CD14-positive monocyte (primary cell): ENCODE data around the gene CR2. TPM values are rescaled to one million over a fixed set of nuclear protein-coding genes. Genes with fewer than 3 reads are reported as not detected.
"Not testable (repeated sequence)": the region's sequence is repeated elsewhere in the genome, so short reads cannot be mapped to it uniquely, and the experiment has no call there.

Experiments
- DNase-seq, 3 donors: peaks; one replicate each; pipeline ENCODE4 v3.0.0-alpha.2; 2011 to 2022
- H2AFZ ChIP-seq: 2 replicates; pipeline ENCODE4 v1.6.0; 2012; ENCODE audit warnings: mild to moderate bottlenecking, low read depth, low read length, inconsistent platforms; ENCODE audit not compliant: insufficient read depth, poor library complexity, severe bottlenecking
- H3K27ac ChIP-seq, 2 donors: 1 replicate in 1 of 2; 2 replicates in 1 of 2; pipeline ENCODE4 v1.5.1; 2012 to 2013; ENCODE audit warnings: low read length in 2 of 2, control low read depth in 1 of 2, inconsistent platforms in 1 of 2, low read depth in 1 of 2, mild to moderate bottlenecking in 1 of 2
- H3K27me3 ChIP-seq, 2 donors: one replicate each; pipeline versions ENCODE4 v1.6.0 to v1.6.1; 2011 to 2013; ENCODE audit warnings: low read length in 2 of 2; ENCODE audit not compliant: control insufficient read depth in 2 of 2, insufficient read depth in 2 of 2
- H3K36me3 ChIP-seq, 2 donors: replicated peaks in 1 of 2; 1 replicate in 1 of 2; 2 replicates in 1 of 2; pipeline versions ENCODE4 v1.5.1 to v1.6.1; 2012 to 2013; ENCODE audit warnings: low read length in 2 of 2, control low read depth in 1 of 2, inconsistent platforms in 1 of 2, mild to moderate bottlenecking in 1 of 2; ENCODE audit not compliant: insufficient read depth in 2 of 2, control insufficient read depth in 1 of 2
- H3K4me1 ChIP-seq, 2 donors: 1 replicate in 1 of 2; 2 replicates in 1 of 2; pipeline versions ENCODE4 v1.5.1 to v1.6.1; 2012 to 2013; ENCODE audit warnings: low read length in 2 of 2, control low read depth in 1 of 2, inconsistent platforms in 1 of 2, mild to moderate bottlenecking in 1 of 2, moderate library complexity in 1 of 2; ENCODE audit not compliant: insufficient read depth in 2 of 2, control insufficient read depth in 1 of 2
- H3K4me2 ChIP-seq: replicated peaks from 2 replicates; pipeline ENCODE3; 2012; ENCODE audit warnings: low read length, moderate library complexity, mild to moderate bottlenecking; ENCODE audit not compliant: poor library complexity, severe bottlenecking; ENCODE audit errors: extremely low read depth
- H3K4me3 ChIP-seq, 3 experiments: fragments of 200-600 bp in 1 of 3; sonication (generic) in 1 of 3; replicated peaks in 1 of 3; 1 replicate in 2 of 3; 2 replicates in 1 of 3; pipeline ENCODE4 v1.5.1; 2011 to 2013; ENCODE audit warnings: low read length in 3 of 3, mild to moderate bottlenecking in 3 of 3, control low read depth in 2 of 3, low read depth in 2 of 3, inconsistent platforms in 1 of 3, moderate library complexity in 1 of 3
- H3K79me2 ChIP-seq: 2 replicates; pipeline ENCODE4 v1.6.0; 2012; ENCODE audit warnings: mild to moderate bottlenecking, control low read depth, inconsistent platforms, low read length, moderate library complexity; ENCODE audit not compliant: insufficient read depth
- H3K9ac ChIP-seq: 2 replicates; pipeline ENCODE4 v1.6.0; 2017; ENCODE audit warnings: low read length, mild to moderate bottlenecking; ENCODE audit not compliant: insufficient read depth, poor library complexity, severe bottlenecking
- H3K9me3 ChIP-seq, 2 donors: replicated peaks in 1 of 2; 1 replicate in 1 of 2; 2 replicates in 1 of 2; pipeline versions ENCODE4 v1.5.1 to v1.6.1; 2012 to 2013; ENCODE audit warnings: low read length in 2 of 2, control low read depth in 1 of 2; ENCODE audit not compliant: control insufficient read depth in 1 of 2, insufficient read depth in 1 of 2
- H4K20me1 ChIP-seq: 2 replicates; pipeline ENCODE4 v1.6.0; 2012; ENCODE audit warnings: mild to moderate bottlenecking, low read length, control low read depth, moderate library complexity; ENCODE audit not compliant: insufficient read depth
- H3K27ac Mint-ChIP-seq, 7 donors: one replicate each; pipeline ENCODE4 v1.8.0; 2020; ENCODE audit warnings: mild to moderate bottlenecking in 7 of 7, mixed read lengths in 7 of 7, moderate library complexity in 6 of 7, inconsistent platforms in 2 of 7
- H3K27me3 Mint-ChIP-seq, 3 donors: one replicate each; pipeline ENCODE4 v1.8.0; 2021 to 2022; ENCODE audit warnings: low read depth in 3 of 3, mild to moderate bottlenecking in 3 of 3, mixed read lengths in 3 of 3, moderate library complexity in 3 of 3, inconsistent platforms in 1 of 3
- H3K36me3 Mint-ChIP-seq, 2 donors: one replicate each; pipeline ENCODE4 v1.8.0; 2020; ENCODE audit warnings: mixed read lengths in 2 of 2, inconsistent platforms in 1 of 2, mild to moderate bottlenecking in 1 of 2
- H3K4me1 Mint-ChIP-seq: one replicate; pipeline ENCODE4 v1.8.0; 2020; ENCODE audit warnings: mild to moderate bottlenecking, mixed read lengths
- H3K4me3 Mint-ChIP-seq, 2 donors: one replicate each; pipeline ENCODE4 v1.8.0; 2020; ENCODE audit warnings: mild to moderate bottlenecking in 2 of 2, mixed read lengths in 2 of 2, moderate library complexity in 1 of 2
- H3K9me3 Mint-ChIP-seq, 7 donors: one replicate each; pipeline ENCODE4 v1.8.0; 2020 to 2022; ENCODE audit warnings: mixed read lengths in 7 of 7, mild to moderate bottlenecking in 6 of 7, moderate library complexity in 6 of 7, inconsistent platforms in 2 of 7
- WGBS: methylation state at CpG from one replicate; pipeline ENCODE4 v1.1.5; 2013; ENCODE audit warnings: missing lambda C conversion rate; ENCODE audit not compliant: insufficient coverage; 5-methylcytosine and 5-hydroxymethylcytosine counted together
- intact Hi-C, 2 donors: fragments of 100-400 bp; cut with micrococcal nuclease; formaldehyde crosslinking; loops; one replicate each; pipeline versions ENCODE4 v1.15.0 to v1.15.1; 2023
- polyA plus RNA-seq, 3 donors: library from polyadenylated mRNA; depleted of rRNA in 1 of 3; unstranded in 2 of 3; stranded (reverse) in 1 of 3; fragments of 300-500 nt in 2 of 3; fragments of >200 nt in 1 of 3; fragmentation: Illumina TruSeq in 2 of 3; gene quantifications; 1 replicate in 2 of 3; 2 replicates in 1 of 3; pipeline ENCODE4 v1.2.3, GENCODE V29; 2012 to 2021
- TF ChIP-seq, protein P1 (sequence below): fragments of 200-600 bp; IDR thresholded peaks from one replicate; pipeline ENCODE4 v1.8.0; 2022; ENCODE audit warnings: antibody characterized with exemption, mild to moderate bottlenecking

CR2 gene
- polyA plus RNA-seq, 3 donors = 0.05 to 0.28 (median 0.08) TPM

DNA sequence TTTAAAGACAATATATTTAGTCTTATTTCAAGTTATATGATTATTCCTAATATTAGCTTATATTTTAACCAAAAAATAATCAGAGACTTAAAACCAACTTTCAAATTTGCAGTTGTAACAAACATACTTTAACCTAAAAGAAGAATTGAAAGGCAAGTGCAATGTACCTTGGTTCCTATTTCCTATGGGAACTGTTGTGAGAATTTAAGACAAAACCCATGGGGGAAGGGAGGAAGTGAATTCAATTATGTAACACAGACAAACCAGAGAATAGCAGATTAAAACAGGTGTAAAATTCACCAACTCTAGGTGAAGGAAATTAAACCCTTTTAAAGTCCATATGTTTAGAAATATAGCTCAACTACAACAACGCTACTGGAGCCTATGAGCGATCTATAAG, 22.6 kb upstream of the CR2 start:
- Mint-ChIP-seq H3K4me3 (no peak overlapping the region), H3K4me1 (peaks cover 14% of the 10 kb centered on the region), H3K9me3 (no peaks in the 10 kb centered on the region), H3K36me3 (no peaks in the 10 kb centered on the region), H3K27ac (no peak overlapping the region), H3K27me3 (peaks cover 0 to 2% (median 2%) of the 10 kb centered on the region in 3 donors)
- TF ChIP-seq, protein P1, sequence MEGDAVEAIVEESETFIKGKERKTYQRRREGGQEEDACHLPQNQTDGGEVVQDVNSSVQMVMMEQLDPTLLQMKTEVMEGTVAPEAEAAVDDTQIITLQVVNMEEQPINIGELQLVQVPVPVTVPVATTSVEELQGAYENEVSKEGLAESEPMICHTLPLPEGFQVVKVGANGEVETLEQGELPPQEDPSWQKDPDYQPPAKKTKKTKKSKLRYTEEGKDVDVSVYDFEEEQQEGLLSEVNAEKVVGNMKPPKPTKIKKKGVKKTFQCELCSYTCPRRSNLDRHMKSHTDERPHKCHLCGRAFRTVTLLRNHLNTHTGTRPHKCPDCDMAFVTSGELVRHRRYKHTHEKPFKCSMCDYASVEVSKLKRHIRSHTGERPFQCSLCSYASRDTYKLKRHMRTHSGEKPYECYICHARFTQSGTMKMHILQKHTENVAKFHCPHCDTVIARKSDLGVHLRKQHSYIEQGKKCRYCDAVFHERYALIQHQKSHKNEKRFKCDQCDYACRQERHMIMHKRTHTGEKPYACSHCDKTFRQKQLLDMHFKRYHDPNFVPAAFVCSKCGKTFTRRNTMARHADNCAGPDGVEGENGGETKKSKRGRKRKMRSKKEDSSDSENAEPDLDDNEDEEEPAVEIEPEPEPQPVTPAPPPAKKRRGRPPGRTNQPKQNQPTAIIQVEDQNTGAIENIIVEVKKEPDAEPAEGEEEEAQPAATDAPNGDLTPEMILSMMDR = no peak
- intact Hi-C loops = no loop called here
- no peak overlapping the region for H2AFZ ChIP-seq
- WGBS = no CpG with 5 or more reads among the region's 2 CpGs
- H3K27me3 ChIP-seq = no peaks in the 10 kb centered on the region
- H4K20me1 ChIP-seq = no peaks in the 10 kb centered on the region
- H3K4me2 ChIP-seq = no peak overlapping the region
- H3K27ac ChIP-seq = no peak overlapping the region
- no peaks in the 10 kb centered on the region for H3K79me2 ChIP-seq
- H3K4me3 ChIP-seq = no peak overlapping the region
- H3K9me3 ChIP-seq = no peaks in the 10 kb centered on the region
- H3K9ac ChIP-seq = no peak overlapping the region
- H3K36me3 ChIP-seq = no peaks in the 10 kb centered on the region
- no peak for DNase-seq
- no peaks in the 10 kb centered on the region for H3K4me1 ChIP-seq

DNA sequence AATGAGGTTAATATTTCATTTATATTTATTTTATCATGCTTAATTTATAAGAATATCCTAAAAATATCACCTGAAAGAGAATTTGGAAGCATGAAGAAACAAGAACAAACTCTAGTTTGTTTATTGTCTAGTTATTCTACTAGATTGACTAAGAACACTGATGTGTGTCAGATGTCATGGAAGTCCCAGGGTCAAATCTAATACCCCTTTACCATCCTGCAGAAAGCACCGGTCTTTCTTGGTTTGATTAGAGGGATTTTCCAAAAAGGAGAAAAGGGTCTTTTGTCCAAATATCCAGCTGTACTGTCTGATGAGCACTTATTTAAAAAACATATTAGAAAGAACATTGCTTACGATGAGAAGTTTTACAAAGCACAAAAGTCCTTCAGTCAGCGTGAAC, 20.7 kb upstream of the CR2 start:
- TF ChIP-seq, protein P1 = no peak
- peaks cover 0 to 2% (median 0%) of the 10 kb centered on the region in 3 donors for H3K27me3 Mint-ChIP-seq
- H3K4me1 ChIP-seq = no peaks in the 10 kb centered on the region
- H2AFZ ChIP-seq = no peak overlapping the region
- peaks cover 14% of the 10 kb centered on the region for H3K4me1 Mint-ChIP-seq
- H3K9ac ChIP-seq = no peak overlapping the region
- H3K27me3 ChIP-seq = no peaks in the 10 kb centered on the region
- no peaks in the 10 kb centered on the region for H4K20me1 ChIP-seq
- H3K4me2 ChIP-seq = no peak overlapping the region
- H3K36me3 Mint-ChIP-seq = no peaks in the 10 kb centered on the region
- H3K4me3 Mint-ChIP-seq = no peak overlapping the region
- DNase-seq = no peak
- H3K4me3 ChIP-seq = no peak overlapping the region
- intact Hi-C loops = no loop called here
- H3K79me2 ChIP-seq = no peaks in the 10 kb centered on the region
- H3K9me3 ChIP-seq = no peaks in the 10 kb centered on the region
- H3K36me3 ChIP-seq = no peaks in the 10 kb centered on the region
- peaks cover 0 to 2% (median 0%) of the 10 kb centered on the region in 7 donors for H3K9me3 Mint-ChIP-seq
- WGBS = no CpG with 5 or more reads among the region's 3 CpGs
- no peak overlapping the region for H3K27ac Mint-ChIP-seq
- no peak overlapping the region for H3K27ac ChIP-seq

DNA sequence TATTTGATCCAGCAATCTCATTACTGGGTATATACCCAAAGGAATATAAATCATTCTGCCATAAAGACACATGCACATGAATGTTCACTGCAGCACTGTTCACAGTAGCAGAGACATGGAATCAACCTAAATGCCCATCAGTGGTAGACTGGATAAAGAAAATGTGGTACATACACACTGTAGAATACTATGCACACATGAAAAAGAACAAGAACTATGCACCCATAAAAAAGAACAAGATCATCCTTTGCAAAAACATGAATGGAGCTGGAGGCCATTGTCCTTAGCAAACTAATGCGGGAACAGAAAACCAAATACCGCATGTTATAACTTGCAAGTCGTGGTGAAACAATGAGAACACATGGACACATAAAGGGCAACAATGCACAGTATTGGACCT, 17.4 kb upstream of the CR2 start:
- H3K9me3 ChIP-seq, H3K9ac ChIP-seq, H4K20me1 ChIP-seq, H3K27me3 Mint-ChIP-seq, H3K36me3 ChIP-seq, H3K27ac Mint-ChIP-seq, H3K27me3 ChIP-seq, H3K36me3 Mint-ChIP-seq, H3K4me2 ChIP-seq, H3K9me3 Mint-ChIP-seq, H3K27ac ChIP-seq, H3K4me1 ChIP-seq, H3K4me3 Mint-ChIP-seq, H3K4me3 ChIP-seq, DNase-seq, intact Hi-C loops, H3K79me2 ChIP-seq, H3K4me1 Mint-ChIP-seq, H2AFZ ChIP-seq: not testable (repeated sequence)
- WGBS = 96% methylated on average over 3 of the region's 3 CpGs
